NCI-H1092 (cell line): ENCODE results near the gene FBXO45.
"Not testable (repeated sequence)": the region's sequence is repeated elsewhere in the genome, so short reads cannot be mapped to it uniquely, and the experiment has no call there.

ENCODE experiments used
- DNase-seq: peaks from one replicate; lab custom pipeline; 2025; lab: John Stamatoyannopoulos, UW

The FBXO45 gene, protein sequence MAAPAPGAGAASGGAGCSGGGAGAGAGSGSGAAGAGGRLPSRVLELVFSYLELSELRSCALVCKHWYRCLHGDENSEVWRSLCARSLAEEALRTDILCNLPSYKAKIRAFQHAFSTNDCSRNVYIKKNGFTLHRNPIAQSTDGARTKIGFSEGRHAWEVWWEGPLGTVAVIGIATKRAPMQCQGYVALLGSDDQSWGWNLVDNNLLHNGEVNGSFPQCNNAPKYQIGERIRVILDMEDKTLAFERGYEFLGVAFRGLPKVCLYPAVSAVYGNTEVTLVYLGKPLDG

DNA sequence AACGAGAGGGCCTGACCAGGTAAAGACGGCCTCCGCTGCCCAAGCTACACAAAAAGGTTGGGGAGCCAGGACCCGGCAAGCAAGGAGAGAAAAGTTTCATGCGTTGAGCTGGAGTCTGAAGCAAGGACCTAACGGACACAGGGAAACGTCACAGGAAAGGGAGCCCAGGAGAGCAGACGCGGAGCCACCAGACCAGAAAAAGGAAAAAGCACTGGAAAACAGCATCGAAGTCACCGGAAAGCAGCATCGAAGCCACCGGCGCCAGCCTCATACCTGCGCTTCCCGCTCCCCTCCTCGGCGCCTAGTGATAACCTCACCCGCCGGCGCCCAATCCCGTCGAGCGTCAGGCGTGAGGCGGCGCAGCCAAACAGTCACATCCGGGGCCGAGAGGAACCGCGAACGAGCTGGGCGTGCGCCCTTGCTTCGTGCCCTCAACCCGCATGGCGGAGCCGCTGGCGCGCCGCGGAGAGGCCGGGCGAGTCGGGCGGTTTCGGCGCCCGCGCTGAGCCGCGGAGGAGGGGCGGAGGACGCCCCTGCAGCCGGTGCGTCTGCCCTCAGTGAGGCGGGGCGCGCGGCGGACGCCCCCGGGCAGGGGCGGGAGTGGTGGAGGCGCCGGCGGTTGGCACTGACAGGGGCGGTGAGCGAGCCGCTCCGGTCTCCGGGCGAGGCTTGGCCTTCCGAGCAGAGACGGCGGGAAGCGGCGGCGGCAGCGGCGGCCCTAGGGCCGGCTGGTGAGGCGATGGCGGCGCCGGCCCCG, at the start of gene FBXO45, which contains the start of gene WDR53:
Gene FBXO45 (plus strand): TSS at position 415 of the 757 bp plus-strand sequence. CDS start 325 bp downstream, at position 740.
Gene WDR53 (minus strand): TSS at position 309 of the 757 bp plus-strand sequence. CDS start 7,079 bp downstream, outside the sequence.
- DNase-seq, result peak; percentile 93

DNA sequence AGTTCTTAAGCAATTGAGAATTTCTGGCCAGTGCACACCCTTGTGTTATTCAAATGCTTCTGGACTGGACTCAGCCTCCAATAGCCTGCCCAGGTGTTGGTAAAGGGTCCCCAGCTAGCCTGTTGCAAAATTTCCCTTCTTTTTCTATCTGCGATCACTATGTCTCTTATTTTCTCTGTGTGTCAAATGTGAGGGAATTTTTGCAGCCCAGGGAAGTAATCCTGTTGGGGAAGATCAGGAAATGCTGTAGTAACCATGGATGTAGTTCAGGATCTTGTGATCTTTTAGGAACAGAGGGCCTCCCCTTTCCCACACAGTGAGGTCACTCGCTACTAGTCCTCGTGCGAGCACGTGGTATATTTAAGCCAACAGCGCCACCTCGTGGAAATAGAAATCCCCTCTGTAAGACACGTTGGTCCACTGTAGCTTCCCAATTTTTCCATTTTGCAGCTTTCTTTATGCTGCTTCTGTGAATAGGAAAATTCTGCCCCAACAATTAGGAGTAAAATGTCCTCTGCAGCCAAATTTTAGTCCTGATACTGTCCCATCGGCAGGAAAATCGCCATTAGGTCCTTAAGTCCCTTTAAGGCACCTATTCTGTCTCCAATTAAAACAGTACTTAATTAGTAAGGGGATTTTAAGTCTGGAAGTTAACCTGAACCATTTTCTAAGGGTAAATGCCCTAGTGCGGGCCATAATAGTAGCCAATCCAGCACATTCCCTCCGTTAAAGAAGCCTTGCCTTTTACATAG, 49.3 kb upstream of the FBXO45 start:
- no peak for DNase-seq

- no peak for DNase-seq
Measured at GRCh38 chr3:196519718-196520082, 48.8 kb upstream of the FBXO45 start.

- DNase-seq, result not testable (repeated sequence)
Measured at GRCh38 chr3:196521291-196521690, 47.2 kb upstream of the FBXO45 start.

DNA sequence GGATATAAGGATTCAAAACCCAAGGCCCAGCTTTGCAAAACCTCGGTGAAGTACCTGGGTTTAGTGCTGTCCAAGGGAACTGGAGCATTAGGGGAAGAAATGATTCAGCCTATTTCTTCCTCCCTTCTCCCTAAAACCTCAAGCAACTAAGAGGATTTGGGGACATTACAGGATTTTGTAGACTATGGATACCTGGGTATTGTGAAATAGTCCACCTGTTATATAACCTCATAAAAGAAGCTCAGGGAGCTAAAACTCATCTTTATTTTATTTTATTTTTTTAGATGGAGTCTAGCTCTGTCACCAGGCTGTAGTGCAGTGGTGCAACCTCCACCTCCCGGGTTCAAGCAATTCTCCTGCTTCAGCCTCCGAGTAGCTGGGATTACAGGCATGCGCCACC, 44.6 kb upstream of the FBXO45 start:
- no peak for DNase-seq

DNA sequence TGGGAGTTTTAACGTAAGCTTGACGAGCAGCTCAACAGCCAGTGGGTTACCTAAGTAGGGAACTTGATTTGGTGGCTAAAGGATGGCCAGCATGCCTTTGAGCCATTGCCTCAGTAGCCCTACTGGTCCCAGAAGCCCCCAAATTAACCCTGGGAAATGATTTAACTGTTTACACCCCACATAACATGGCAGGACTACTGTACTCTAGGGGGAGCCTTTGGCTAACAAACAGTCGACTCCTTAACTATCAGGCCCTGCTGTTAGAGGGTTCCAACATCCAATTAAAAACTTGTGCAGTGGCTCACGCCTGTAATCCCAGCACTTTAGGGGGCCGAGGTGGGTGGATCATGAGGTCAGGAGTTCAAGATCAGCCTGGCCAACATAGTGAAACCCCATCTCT, 43.9 kb upstream of the FBXO45 start:
- no peak for DNase-seq

- no peak for DNase-seq
Measured at GRCh38 chr3:196525141-196525540, 43.3 kb upstream of the FBXO45 start.

- DNase-seq, result peak; percentile 68
Measured at GRCh38 chr3:196528639-196529233, 39.7 kb upstream of the FBXO45 start.

- DNase-seq, result no peak
Measured at GRCh38 chr3:196531418-196531817, 37.0 kb upstream of the FBXO45 start.

- DNase-seq, result no peak
Measured at GRCh38 chr3:196533260-196533681, 35.2 kb upstream of the FBXO45 start.

GRCh38 chr3:196537319-196537984, 31.0 kb upstream of the FBXO45 start:
- DNase-seq, result no peak

- no peak for DNase-seq
Measured at GRCh38 chr3:196541684-196542445, 26.6 kb upstream of the FBXO45 start.

DNA sequence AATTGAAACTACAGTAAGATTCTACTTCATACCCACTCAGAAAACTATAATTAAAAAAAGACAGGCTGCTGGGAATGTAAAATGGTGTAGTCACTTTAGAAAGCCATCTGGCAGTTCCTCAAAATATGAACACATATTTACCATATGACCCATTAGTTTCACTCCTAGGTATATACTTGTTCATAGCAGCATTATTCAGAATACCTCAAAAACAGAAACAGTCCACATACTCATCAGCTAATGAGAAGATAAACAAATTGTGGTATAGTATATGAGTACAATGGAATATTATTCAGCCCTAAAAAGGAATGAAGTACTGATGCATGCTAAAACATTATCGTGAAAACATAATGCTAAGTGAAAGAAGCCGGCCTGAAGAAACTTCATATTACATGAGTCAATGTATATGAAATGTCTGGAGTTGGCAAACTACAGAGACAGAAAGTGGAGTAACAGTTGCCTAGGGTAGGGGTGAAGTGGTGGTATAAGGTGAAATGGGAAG, 23.9 kb upstream of the FBXO45 start:
- no peak for DNase-seq

- DNase-seq, result no peak
Measured at GRCh38 chr3:196546537-196546936, 21.9 kb upstream of the FBXO45 start.

DNA sequence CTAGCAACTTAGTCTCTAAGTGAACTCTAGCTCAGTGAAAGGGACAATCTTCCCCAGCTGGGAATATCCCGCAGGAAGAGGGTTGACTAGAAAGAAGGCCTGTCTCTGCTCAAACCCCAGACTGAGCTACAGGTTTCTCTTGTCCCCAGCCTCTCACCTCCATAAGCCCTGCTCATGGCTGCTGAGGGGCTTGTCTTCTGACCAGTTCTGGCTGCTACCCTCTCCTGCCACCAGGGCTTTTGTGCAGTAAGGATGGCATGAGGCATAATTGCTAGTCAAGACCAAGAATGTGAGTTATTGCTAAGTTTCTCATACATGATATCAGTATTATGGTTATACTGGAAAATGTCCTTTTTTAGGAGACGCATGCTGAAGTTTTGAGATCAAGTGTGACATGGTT, 21.4 kb upstream of the FBXO45 start:
- DNase-seq, result no peak

DNA sequence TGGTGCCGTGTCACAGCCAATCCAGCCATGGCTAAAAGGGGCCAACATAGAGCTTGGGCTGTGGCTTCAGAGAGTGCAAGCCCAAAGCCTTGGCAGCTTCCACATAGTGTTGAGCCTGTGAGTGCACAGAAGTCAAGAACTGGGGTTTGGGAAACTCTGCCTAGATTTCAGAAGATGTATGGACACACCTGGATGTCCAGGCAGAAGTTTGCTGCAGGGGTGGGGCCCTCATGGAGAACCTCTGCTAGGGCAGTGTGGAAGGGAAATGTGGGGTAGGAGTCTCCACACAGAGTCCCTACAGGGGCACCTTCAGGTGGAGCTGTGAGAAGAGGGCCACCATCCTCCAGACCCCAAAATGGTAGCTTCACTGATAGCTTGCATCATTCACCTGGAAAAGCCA, 19.1 kb upstream of the FBXO45 start:
- not testable (repeated sequence) for DNase-seq

- DNase-seq, result not testable (repeated sequence)
Measured at GRCh38 chr3:196550172-196550571, 18.3 kb upstream of the FBXO45 start.

GRCh38 chr3:196552253-196552652, 16.2 kb upstream of the FBXO45 start:
- DNase-seq, result no peak

- DNase-seq, result no peak
Measured at GRCh38 chr3:196553551-196553950, 14.9 kb upstream of the FBXO45 start.

DNA sequence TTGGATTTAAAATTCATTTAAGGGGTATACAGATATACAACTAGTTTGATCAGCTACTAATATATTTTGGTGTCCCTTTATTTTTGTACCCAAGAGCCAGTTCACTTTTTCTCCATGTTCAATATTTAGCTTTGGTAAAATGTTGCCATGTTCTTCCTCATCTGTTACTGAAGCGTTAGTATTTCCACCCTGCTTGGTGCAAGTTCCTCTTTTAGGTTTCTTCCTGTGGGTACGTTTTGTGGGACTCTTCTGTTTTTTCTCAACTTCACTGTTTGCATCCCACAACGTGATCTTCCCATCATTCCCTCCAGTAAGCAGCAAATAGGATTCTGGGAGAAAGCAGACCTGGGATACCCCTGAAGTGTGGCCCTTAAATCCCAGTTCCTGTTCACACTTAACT, 14.3 kb upstream of the FBXO45 start:
- no peak for DNase-seq

GRCh38 chr3:196555295-196555694, 13.2 kb upstream of the FBXO45 start:
- no peak for DNase-seq
